NCI-H446 (cell line): ENCODE results near the gene AGBL1.
"Not testable (repeated sequence)": the region's sequence is repeated elsewhere in the genome, so short reads cannot be mapped to it uniquely, and the experiment has no call there.

Source experiments
- DNase-seq, 2 experiments: peaks; one replicate each; lab custom pipeline; 2025; lab: John Stamatoyannopoulos, UW

Gene AGBL1

DNA sequence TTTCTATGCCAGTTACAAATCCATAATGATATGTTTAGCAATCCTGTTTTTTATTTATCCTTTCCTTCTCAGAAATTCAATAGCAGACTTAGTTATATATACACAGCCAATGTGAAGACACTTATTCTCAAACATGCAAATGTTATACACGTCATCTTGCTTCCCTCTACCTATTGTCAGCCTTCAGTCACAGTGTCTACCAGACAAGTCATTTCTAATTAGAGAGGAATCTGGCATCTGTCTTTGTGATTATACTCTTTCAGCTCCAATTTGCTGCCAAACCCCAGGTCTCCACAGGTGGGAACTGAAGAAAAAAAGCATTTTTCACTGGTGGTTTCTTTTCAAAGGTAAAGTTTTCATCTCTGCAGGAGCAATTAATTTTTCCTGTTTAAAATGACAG is 793.1 kb downstream of the AGBL1 start:
- no peak for DNase-seq

- DNase-seq: no peak
Observed at GRCh38 chr15:86875067-86875466, 795.4 kb downstream of the AGBL1 start.

GRCh38 chr15:86876387-86876944 is 796.8 kb downstream of the AGBL1 start:
- DNase-seq: no peak

GRCh38 chr15:86877171-86877631 is 797.5 kb downstream of the AGBL1 start:
- no peak for DNase-seq

DNA sequence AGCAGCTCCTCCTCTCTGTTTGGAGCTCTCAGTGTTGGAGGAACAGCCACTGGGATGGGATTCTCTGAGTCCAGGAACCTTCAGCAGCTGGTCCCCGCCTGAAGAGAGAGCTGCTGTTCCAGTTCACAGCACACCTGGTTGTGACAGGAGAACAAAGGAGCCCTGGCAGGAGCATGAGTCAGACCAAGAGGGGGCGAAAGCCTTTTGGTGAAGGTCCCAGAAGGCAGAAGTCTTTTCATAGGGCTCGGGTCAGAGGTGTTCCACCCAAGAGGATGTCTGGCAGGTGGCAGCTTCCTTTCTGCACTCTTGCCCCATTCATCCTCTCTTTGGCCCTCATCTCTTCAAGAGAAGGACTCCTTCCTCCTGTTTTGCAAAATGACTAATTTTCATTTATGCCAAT is 799.2 kb downstream of the AGBL1 start:
- not testable (repeated sequence) for DNase-seq

- no peak for DNase-seq
Observed at GRCh38 chr15:86879250-86880229, 799.9 kb downstream of the AGBL1 start.

- no peak for DNase-seq
Observed at GRCh38 chr15:86885616-86886015, 805.9 kb downstream of the AGBL1 start.

- no peak for DNase-seq
Observed at GRCh38 chr15:86892774-86893449, 813.2 kb downstream of the AGBL1 start.

DNA sequence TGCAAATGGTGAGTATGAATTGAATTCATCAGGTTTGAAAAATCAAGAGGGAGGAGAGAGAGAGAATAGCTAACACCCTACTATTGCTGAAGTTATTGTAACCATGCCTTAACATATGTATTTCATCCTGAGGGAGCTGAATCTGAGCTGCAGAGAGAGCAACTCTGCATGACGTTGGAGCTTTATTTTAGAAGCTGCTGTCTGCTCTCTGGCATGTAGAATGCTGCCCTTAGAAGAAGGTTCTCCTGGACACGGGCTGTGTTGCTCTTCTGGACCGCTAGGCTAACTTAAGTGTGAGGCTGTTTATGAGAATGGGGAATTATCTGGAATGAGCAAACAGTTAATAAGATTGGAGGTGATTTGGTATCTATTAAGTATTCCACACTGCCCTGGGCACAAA is 814.6 kb downstream of the AGBL1 start:
- DNase-seq: no peak

GRCh38 chr15:86903642-86904421 is 824.2 kb downstream of the AGBL1 start:
- DNase-seq: no peak

DNA sequence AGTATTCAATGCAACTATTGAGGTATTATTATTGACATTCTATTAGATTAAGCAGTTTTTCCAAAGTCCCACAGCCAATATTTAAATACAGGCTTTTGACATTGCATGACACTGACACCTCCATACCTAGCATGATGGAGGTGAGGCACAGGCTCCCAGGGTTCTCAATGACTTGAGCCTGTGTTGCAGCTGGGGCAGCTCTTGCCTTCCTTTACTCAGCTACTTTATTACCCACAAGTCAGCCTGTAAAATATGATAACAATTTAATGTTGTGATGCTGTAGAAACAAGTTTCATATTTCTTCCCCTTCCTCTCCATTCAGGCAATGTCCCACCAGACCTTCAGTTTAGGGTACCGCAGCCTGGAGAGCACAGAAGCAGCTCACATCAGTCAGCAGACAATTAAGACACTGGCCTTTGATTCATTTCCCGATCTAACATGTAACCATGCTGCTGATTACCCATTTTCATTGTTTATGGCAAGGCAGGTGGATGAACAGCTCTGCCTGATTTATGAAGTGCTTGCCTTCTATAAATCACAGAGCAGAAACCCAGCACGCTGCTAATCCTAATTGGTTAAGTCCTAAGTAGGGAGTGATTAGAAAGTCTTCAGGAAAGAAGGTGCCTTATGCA is 826.1 kb downstream of the AGBL1 start:
- DNase-seq: no peak

DNA sequence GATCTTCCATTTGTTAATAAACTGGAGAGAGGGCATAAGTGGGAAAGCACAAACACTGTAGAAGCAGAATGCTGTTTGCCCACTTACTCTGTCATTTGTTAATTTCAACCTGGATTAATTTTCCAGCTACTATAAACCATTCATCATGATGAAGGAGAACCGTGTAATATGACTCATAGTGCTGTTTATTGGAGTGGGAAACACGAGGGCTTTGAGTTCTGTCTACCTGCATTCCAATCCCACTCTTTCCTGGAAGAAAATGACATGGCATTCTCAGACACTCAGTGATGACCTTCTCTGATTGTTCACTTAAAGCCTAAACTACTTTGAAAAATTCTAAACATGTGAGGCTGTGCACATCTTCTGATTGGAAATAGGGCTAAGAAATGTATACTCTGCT is 826.7 kb downstream of the AGBL1 start:
- no peak for DNase-seq

DNA sequence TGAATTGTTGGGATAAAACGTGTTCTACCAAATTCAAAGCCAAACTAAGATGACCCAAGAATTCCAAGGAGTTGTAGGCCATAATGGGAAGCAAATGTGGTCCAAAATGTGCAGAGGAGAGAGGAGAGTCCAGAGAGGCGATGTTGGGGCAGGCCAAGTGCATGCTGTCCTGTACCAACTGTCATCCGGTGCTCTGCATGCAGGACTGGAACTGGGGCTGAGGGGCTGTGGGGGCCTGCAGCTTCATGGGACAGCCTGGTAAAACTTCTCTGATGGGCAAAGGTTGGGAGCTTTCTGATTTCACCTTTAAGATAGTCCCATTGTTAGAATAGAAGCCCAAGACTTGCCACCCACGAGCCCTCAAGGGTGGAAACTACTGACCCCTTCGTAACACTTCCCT is 831.4 kb downstream of the AGBL1 start:
- no peak for DNase-seq

- peak in 1 of 2 experiments; percentile 8 for DNase-seq
Observed at GRCh38 chr15:86912661-86913060, 833.0 kb downstream of the AGBL1 start.

DNA sequence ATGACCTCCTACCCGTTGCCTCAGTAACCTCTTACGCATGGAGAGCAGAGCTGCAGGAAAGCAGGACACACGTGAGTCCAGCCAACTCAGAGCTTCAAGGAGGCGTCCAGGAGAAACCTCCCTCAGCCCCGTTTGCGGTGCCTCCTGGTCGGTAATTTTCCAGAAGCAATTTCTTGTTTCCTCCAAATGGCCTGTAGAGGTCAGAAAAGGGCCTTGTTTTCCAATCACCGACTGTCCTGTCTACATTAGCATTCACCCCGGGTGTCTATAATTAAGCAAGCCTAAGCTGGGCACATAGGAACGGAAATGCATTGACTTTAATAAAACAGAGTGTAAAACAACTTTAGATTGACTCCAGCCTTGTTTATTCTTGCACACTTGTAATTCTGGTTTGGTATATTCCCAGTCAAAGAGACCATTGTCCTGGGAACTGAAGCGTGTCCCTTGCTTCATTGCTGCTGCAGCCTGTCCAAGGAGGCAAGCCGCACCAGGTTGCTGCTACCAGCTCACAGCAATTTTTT is 836.2 kb downstream of the AGBL1 start:
- DNase-seq: peak; percentile 30 to 34

GRCh38 chr15:86916671-86917360 is 837.1 kb downstream of the AGBL1 start:
- DNase-seq: no peak

- DNase-seq: no peak
Observed at GRCh38 chr15:86917361-86917671, 837.6 kb downstream of the AGBL1 start.

GRCh38 chr15:86919581-86919980 is 839.9 kb downstream of the AGBL1 start:
- no peak for DNase-seq

GRCh38 chr15:86929461-86929860 is 849.8 kb downstream of the AGBL1 start:
- no peak for DNase-seq

GRCh38 chr15:86932456-86932855 is 852.8 kb downstream of the AGBL1 start:
- DNase-seq: no peak

DNA sequence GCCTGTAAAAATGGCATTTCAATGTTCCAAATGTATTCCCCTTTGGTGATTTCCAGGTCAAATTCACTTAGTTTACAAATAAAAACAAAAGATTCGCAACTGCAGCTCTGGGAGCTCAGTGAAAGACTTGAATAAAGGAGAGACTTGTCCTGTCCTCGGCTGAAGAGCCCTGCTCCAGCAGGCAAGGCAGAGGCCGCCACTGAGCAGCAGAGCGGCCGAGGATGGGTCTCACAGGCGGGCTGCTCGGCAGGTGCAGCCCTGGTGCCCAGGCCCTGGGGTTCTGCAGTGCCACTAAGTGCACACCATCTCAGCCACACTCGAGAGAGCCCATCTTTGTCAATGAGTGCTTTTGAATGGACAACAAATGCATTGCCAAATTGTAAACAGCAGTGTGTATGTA is 856.2 kb downstream of the AGBL1 start:
- DNase-seq: no peak
